HepG2 (cell line): ENCODE data around the gene IGFBP6. TPM values are rescaled to one million over a fixed set of nuclear protein-coding genes. Genes with fewer than 3 reads are reported as not detected.

Experiments
- MAZ ChIP-seq, 2 experiments: sonication (generic) in 1 of 2; formaldehyde crosslinking in 1 of 2; IDR thresholded peaks; 2 replicates each; pipeline versions ENCODE4 v1.5.0 to v1.6.1; 2012 to 2020; ENCODE audit warnings: low read depth in 2 of 2, mild to moderate bottlenecking in 2 of 2, borderline replicate concordance in 1 of 2, improper control_type of control experiment in 1 of 2, low read length in 1 of 2, missing genetic modification reagents in 1 of 2, moderate library complexity in 1 of 2
- POLR2AphosphoS5 ChIP-seq: IDR thresholded peaks from 2 replicates; pipeline ENCODE4 v1.6.1; 2012; ENCODE audit warnings: low read depth, low read length
- RELA ChIP-seq: sonication (generic); formaldehyde crosslinking; IDR thresholded peaks from 2 replicates; pipeline ENCODE4 v1.4.0; 2020; ENCODE audit warnings: missing genetic modification reagents
- SAP130 ChIP-seq: IDR thresholded peaks from 2 replicates; pipeline ENCODE4 v1.6.1; 2016; ENCODE audit warnings: low read depth
- SP4 ChIP-seq: sonication (generic); formaldehyde crosslinking; IDR thresholded peaks from 2 replicates; pipeline ENCODE4 v1.8.1; 2023; ENCODE audit warnings: mild to moderate bottlenecking, missing genetic modification reagents
- ZNF331 ChIP-seq: sonication (generic); formaldehyde crosslinking; IDR thresholded peaks from 2 replicates; pipeline ENCODE4 v1.4.0; 2020; ENCODE audit warnings: missing genetic modification reagents
- ZSCAN12 ChIP-seq: sonication (generic); formaldehyde crosslinking; IDR thresholded peaks from 2 replicates; pipeline ENCODE4 v1.9.0; 2021; ENCODE audit warnings: mild to moderate bottlenecking, missing genetic modification reagents
- ZSCAN31 ChIP-seq: sonication (generic); formaldehyde crosslinking; IDR thresholded peaks from 2 replicates; pipeline ENCODE4 v1.5.0; 2020; ENCODE audit warnings: low read depth, mild to moderate bottlenecking, missing genetic modification reagents
- polyA plus RNA-seq, 8 experiments: library from polyadenylated mRNA; depleted of rRNA in 3 of 8; stranded (reverse) in 7 of 8; unstranded in 1 of 8; fragments of >200 nt; fragmentation: Illumina TruSeq in 4 of 8; extraction: Trizol in 4 of 8; gene quantifications; 2 replicates each; pipeline versions ENCODE4 v1.2.1 to v1.2.3, GENCODE V29; 2011 to 2016; ENCODE audit warnings: low read depth in 4 of 8, missing spikeins in 1 of 8, mixed read lengths in 1 of 8; ENCODE audit not compliant: insufficient read depth in 1 of 8
- total RNA-seq, 5 experiments: library from RNA; depleted of rRNA; stranded (reverse); fragments of >200 nt; fragmentation: Illumina TruSeq; extraction: Trizol; gene quantifications; 2 replicates each; pipeline ENCODE4 v1.2.3, GENCODE V29; 2016; ENCODE audit warnings: low read depth in 1 of 5
- TF ChIP-seq, protein P1 (sequence below): sonication (generic); formaldehyde crosslinking; IDR thresholded peaks from 2 replicates; pipeline ENCODE4 v1.4.0; 2020; ENCODE audit warnings: missing genetic modification reagents
- TF ChIP-seq, protein P2 (sequence below): sonication (generic); formaldehyde crosslinking; conservative IDR thresholded peaks from 2 replicates; pipeline ENCODE4 v1.4.0; 2020; ENCODE audit warnings: missing genetic modification reagents
- TF ChIP-seq, protein P3 (sequence below): sonication (generic); formaldehyde crosslinking; IDR thresholded peaks from 2 replicates; pipeline ENCODE4 v1.8.1; 2023; ENCODE audit warnings: missing genetic modification reagents, inconsistent platforms, borderline replicate concordance
- TF ChIP-seq, protein P4 (sequence below): sonication (generic); formaldehyde crosslinking; IDR thresholded peaks from 2 replicates; pipeline ENCODE4 v1.4.0; 2020; ENCODE audit warnings: mild to moderate bottlenecking, missing genetic modification reagents
- TF ChIP-seq, protein P5 (sequence below): IDR thresholded peaks from 2 replicates; pipeline ENCODE4 v1.6.1; 2016; ENCODE audit warnings: missing compliant biosample characterization, missing genetic modification reagents, borderline replicate concordance
- TF ChIP-seq, protein P6 (sequence below): sonication (generic); formaldehyde crosslinking; IDR thresholded peaks from 2 replicates; pipeline ENCODE4 v1.4.0; 2020; ENCODE audit warnings: missing genetic modification reagents
- TF ChIP-seq, protein P7 (sequence below): sonication (generic); formaldehyde crosslinking; IDR thresholded peaks from 2 replicates; pipeline ENCODE4 v1.4.0; 2020; ENCODE audit warnings: missing genetic modification reagents, mild to moderate bottlenecking, borderline replicate concordance

The IGFBP6 gene
- total and polyA plus RNA-seq, 2 of the 13 experiments (the other 11 are each of a cell fraction or from before 2014, with no cell fraction given): 3.9 to 25.2 TPM

DNA sequence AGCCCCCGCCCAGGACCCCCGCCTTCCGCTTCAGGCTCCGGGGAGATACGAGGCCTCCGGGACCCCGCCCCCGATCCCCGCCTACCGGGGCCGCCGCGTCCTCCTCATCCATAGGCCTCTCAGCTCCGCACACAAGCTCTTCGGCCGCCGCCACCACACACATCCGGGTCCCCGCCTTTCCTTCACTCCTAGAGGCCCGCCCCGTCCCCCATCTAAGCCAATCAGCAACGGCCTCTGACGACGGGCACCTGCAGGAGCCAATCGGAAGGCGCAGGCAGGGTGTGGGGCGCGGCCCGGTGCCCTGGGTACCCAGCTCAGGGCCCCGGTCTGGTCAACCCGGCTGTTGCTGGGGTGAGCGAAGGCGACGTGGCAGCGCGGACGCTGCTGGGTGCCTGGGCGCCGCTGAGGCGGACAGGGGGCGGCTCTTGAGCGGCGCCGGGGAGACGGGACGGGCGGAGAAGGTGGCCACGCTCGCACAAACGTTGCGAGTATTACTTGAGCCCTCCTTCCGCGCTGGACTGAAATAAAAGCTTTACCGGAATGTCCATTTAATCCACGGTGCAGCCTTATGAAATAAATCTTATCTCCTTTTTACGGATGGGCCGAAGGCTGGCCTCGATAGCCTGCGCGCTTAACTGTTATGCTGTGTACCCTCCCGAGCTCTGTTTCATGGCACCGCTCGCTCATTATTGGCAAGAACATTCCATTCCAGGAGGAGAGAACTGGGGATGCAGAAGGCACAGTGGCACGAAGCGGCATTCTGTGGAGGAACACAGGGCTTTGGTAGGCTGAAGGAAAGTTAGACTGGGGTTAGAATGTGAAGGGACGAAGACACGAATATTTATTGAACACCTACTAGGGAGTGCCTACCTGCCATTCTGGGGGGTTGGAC, 18.0 kb upstream of the IGFBP6 start, which contains the start of gene SPRYD3 (continued):
- TF ChIP-seq, protein P1, sequence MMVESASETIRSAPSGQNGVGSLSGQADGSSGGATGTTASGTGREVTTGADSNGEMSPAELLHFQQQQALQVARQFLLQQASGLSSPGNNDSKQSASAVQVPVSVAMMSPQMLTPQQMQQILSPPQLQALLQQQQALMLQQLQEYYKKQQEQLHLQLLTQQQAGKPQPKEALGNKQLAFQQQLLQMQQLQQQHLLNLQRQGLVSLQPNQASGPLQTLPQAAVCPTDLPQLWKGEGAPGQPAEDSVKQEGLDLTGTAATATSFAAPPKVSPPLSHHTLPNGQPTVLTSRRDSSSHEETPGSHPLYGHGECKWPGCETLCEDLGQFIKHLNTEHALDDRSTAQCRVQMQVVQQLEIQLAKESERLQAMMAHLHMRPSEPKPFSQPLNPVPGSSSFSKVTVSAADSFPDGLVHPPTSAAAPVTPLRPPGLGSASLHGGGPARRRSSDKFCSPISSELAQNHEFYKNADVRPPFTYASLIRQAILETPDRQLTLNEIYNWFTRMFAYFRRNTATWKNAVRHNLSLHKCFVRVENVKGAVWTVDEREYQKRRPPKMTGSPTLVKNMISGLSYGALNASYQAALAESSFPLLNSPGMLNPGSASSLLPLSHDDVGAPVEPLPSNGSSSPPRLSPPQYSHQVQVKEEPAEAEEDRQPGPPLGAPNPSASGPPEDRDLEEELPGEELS: no peak
- TF ChIP-seq, protein P2, sequence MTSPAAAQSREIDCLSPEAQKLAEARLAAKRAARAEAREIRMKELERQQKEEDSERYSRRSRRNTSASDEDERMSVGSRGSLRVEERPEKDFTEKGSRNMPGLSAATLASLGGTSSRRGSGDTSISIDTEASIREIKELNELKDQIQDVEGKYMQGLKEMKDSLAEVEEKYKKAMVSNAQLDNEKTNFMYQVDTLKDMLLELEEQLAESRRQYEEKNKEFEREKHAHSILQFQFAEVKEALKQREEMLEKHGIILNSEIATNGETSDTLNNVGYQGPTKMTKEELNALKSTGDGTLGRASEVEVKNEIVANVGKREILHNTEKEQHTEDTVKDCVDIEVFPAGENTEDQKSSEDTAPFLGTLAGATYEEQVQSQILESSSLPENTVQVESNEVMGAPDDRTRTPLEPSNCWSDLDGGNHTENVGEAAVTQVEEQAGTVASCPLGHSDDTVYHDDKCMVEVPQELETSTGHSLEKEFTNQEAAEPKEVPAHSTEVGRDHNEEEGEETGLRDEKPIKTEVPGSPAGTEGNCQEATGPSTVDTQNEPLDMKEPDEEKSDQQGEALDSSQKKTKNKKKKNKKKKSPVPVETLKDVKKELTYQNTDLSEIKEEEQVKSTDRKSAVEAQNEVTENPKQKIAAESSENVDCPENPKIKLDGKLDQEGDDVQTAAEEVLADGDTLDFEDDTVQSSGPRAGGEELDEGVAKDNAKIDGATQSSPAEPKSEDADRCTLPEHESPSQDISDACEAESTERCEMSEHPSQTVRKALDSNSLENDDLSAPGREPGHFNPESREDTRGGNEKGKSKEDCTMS (CRISPR knock-in tag): 0 out of 2 replicates have a peak, but pooled peaks have one; percentile 17
- TF ChIP-seq, protein P3, sequence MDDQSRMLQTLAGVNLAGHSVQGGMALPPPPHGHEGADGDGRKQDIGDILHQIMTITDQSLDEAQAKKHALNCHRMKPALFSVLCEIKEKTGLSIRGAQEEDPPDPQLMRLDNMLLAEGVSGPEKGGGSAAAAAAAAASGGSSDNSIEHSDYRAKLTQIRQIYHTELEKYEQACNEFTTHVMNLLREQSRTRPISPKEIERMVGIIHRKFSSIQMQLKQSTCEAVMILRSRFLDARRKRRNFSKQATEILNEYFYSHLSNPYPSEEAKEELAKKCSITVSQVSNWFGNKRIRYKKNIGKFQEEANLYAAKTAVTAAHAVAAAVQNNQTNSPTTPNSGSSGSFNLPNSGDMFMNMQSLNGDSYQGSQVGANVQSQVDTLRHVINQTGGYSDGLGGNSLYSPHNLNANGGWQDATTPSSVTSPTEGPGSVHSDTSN (CRISPR knock-in tag): peak; percentile 91; the same call in 1 of the 2 replicates
- TF ChIP-seq RELA (0 out of 2 replicates have a peak, but pooled peaks have one; percentile 72), MAZ (IDR thresholded peaks at IDR 0.05; ENCODE audit: borderline replicate concordance, low read depth, low read length) (no peak; the same call in 1 of the 2 replicates), MAZ (CRISPR knock-in tag; IDR thresholded peaks at IDR 0.05; ENCODE audit: low read depth) (peak; percentile 67), SP4 (peak; percentile 98), POLR2AphosphoS5 (peak; percentile 86), ZSCAN31 (0 out of 2 replicates have a peak, but pooled peaks have one; percentile 79), SAP130 (peak; percentile 77), ZSCAN12 (CRISPR knock-in tag) (peak; percentile 45; the same call in 1 of the 2 replicates), ZNF331 (CRISPR knock-in tag) (peak; percentile 25)
- TF ChIP-seq, protein P4, sequence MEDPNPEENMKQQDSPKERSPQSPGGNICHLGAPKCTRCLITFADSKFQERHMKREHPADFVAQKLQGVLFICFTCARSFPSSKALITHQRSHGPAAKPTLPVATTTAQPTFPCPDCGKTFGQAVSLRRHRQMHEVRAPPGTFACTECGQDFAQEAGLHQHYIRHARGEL (CRISPR knock-in tag): no peak
- TF ChIP-seq, protein P5, sequence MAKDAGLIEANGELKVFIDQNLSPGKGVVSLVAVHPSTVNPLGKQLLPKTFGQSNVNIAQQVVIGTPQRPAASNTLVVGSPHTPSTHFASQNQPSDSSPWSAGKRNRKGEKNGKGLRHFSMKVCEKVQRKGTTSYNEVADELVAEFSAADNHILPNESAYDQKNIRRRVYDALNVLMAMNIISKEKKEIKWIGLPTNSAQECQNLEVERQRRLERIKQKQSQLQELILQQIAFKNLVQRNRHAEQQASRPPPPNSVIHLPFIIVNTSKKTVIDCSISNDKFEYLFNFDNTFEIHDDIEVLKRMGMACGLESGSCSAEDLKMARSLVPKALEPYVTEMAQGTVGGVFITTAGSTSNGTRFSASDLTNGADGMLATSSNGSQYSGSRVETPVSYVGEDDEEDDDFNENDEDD (CRISPR knock-in tag): peak; percentile 70; the same call in 1 of the 2 replicates
- TF ChIP-seq, protein P6, sequence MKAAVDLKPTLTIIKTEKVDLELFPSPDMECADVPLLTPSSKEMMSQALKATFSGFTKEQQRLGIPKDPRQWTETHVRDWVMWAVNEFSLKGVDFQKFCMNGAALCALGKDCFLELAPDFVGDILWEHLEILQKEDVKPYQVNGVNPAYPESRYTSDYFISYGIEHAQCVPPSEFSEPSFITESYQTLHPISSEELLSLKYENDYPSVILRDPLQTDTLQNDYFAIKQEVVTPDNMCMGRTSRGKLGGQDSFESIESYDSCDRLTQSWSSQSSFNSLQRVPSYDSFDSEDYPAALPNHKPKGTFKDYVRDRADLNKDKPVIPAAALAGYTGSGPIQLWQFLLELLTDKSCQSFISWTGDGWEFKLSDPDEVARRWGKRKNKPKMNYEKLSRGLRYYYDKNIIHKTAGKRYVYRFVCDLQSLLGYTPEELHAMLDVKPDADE (CRISPR knock-in tag): no peak
- TF ChIP-seq, protein P7, sequence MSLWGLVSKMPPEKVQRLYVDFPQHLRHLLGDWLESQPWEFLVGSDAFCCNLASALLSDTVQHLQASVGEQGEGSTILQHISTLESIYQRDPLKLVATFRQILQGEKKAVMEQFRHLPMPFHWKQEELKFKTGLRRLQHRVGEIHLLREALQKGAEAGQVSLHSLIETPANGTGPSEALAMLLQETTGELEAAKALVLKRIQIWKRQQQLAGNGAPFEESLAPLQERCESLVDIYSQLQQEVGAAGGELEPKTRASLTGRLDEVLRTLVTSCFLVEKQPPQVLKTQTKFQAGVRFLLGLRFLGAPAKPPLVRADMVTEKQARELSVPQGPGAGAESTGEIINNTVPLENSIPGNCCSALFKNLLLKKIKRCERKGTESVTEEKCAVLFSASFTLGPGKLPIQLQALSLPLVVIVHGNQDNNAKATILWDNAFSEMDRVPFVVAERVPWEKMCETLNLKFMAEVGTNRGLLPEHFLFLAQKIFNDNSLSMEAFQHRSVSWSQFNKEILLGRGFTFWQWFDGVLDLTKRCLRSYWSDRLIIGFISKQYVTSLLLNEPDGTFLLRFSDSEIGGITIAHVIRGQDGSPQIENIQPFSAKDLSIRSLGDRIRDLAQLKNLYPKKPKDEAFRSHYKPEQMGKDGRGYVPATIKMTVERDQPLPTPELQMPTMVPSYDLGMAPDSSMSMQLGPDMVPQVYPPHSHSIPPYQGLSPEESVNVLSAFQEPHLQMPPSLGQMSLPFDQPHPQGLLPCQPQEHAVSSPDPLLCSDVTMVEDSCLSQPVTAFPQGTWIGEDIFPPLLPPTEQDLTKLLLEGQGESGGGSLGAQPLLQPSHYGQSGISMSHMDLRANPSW (CRISPR knock-in tag): peak; percentile 63; the same call in 1 of the 2 replicates
